GM19463 (cell line): ENCODE data around the gene TNFRSF4.

Experiments
- ATAC-seq: cut with Tn5 transposase; IDR thresholded peaks from one replicate; pipeline ENCODE4 v1.9.1; 2021; ENCODE audit warnings: mild to moderate bottlenecking, moderate library complexity; ENCODE audit not compliant: unreplicated experiment

The TNFRSF4 gene

GRCh38 chr1:1219341-1219740 is 5.4 kb upstream of the TNFRSF4 start:
- ATAC-seq = no peak

GRCh38 chr1:1218524-1219200 is 4.7 kb upstream of the TNFRSF4 start:
- ATAC-seq = no peak

DNA sequence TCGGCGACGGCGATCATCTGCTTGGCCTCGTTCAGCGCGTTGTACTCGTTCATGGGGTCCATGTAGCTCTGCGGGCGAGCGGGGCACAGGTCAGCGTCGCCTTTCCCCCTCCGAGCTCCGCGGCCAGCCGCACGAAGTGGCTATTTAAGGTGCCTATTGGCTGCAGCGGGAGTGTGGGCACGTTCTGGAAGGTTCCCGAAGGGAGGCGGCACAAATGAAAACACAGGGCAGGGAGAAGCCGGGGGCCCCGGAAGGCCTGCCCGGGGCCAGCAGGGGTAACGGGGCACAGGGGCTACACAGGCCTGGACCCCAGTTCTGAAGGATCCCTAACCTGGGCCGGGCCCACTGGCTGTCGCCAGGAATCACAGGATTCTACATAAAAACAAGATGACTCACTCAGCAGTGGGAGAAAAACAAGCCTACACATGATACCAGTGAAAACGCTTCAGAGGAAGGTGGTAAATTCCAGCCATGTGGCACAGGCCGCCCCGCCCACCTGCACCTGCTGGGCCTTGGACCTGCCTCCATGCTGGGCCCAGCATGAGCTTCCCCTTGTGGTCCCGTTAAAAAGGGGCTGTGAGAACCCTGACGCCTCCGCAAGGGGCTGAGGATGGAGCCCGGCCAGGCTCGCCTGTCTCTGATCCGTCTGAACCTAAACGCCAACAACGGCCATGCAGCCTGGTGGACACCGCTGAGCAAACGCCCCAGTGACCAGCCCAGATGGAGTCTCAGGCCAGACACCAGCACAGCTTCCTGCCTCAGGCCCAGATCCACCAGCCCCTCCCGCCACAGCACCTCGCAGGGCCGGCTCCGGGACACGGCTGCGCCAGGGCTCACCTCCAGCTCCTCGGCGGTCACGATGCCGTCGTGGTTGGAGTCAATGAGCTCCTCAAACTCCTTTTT is 3.9 kb upstream of the TNFRSF4 start:
- ATAC-seq = no peak

DNA sequence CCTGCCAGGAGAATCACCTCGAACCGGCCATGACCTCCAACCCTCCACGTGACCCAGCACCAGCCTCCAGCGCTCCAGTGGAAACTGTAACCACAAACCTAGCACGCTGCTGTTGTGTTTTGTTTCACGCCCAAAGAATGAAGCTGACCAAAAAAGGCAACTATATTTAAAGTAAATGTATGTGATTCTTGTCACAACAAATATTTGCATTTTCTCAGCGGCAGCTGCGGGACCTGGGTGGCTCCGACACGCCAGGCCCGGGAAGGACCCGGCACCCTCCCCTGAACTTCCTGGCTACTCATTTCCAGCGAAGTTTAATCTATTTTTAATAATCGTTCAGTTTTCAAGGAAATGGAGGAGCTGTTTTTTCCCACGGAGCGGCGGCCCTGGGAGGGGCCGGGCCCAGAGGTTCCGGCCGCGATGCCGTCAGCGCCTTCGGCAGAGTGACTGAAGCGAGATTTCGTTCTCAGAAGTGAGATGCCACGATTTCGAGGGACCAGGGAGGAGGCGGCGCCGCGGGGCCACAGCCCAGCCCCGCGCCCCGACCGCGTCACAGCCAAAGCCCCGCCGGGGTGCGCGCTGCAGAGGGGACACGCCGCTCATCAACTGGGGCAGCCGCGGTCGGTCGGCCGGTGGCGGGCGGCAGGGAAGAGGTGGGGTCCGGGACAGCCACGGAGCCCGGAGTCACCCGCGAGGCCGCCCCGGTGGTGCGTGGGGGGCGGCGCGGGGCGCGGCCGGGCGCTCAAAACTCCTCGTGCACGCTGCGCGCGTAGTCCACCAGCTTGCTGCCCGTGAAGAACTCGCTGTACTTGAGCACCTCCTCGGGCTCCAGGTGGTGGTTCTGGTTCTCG is 3.0 kb upstream of the TNFRSF4 start:
- no peak for ATAC-seq

- no peak for ATAC-seq
Observed at GRCh38 chr1:1215881-1216605, 2.1 kb upstream of the TNFRSF4 start.

DNA sequence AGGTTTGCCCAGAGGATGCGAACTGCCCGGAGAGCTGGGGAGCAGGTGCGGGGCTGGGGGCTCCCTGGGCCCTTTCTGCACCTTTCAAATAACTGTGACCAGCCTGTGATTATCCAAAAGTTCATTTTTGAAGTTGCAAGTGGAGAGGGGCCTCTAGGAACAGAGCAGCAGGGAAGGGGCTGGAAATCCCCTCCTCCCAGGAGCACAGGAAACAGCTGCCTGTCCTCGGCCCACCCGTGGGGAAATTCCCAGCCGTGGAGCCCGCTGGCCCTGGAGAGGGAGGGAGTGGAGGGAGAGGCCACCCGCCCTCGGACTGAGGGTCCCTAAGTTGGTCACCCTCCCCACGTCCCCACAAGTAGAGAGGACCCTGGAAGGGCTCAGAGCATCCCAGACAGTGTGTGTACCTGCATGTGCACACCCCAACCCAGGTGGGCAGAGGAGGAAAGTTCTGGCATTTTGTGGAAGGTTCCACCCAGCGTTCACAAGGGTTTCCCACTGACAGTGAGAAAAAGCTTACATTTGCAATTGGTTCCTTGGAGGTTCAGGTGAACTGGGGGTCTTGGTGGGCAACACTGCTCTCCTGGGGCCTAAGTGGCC is 1.2 kb upstream of the TNFRSF4 start:
- no peak for ATAC-seq

DNA sequence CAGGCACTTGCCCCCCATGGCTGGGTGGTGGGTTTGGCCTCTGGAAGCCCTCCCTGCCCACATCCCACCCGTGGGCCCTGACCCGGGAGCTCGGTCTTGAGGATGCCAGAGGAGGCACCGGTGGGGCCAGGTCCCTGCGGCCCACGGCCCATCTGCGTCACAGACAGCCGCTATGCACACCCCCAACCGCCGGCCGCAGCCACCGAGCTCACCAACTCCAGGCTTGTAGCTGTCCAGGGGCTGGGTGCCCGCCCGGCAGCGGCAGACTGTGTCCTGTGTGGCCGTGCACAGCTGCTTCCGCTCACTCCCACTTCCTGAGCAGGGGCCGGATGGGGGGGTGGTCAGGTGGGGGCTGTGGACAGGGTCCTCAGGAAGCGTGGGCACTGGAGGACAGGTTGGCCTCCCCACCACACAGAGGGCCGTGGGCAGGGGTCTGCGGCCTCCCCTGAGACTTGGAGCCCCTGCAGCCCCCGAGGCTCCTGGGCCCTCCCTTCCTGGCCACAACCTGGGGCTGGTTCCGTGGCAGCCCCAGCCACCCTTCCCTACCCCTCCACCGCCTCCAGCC is 1.1 kb downstream of the TNFRSF4 start:
- no peak for ATAC-seq

DNA sequence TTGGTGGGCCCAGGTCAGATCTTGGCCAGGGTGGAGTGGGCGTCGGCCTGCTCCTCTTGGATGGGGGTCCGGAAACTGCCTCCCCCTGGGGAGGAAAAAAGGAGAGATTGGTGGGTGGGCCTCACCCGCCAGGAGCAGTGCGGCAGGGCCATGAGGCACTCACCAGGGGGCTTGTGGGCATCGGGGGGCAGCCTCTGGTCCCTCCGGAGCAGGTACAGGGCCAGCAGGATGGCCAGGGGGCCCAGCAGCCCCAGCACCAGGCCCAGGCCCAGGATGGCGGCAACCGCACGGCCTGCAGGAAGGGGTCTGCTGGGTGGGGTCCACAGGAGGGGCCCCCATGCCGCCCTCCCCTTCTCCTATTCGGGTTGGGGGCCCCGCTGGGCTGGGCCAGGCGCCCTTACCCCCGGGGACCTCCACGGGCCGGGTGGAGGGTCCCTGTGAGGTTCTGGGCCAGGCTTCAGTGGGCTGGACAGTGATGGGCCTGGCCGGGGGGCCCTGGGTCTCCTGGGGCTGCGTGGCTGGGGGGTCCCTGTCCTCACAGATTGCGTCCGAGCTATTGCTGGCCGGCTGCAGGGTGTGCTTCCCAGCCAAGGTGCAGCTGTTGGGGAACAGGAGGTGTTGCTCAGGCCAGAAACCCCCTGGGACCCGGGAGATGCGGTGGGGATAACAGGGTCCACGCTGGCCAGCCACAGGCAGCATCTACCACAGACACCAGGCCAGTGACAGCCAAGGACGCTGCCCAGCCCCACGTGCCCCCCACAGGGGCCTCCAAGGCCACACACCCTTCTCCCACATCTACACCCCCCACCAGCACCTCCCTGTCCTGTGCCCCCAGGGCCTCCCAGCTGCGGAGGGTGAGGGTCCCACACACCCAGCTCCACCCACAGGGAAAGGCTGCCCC is 2.2 kb downstream of the TNFRSF4 start:
- ATAC-seq = no peak

DNA sequence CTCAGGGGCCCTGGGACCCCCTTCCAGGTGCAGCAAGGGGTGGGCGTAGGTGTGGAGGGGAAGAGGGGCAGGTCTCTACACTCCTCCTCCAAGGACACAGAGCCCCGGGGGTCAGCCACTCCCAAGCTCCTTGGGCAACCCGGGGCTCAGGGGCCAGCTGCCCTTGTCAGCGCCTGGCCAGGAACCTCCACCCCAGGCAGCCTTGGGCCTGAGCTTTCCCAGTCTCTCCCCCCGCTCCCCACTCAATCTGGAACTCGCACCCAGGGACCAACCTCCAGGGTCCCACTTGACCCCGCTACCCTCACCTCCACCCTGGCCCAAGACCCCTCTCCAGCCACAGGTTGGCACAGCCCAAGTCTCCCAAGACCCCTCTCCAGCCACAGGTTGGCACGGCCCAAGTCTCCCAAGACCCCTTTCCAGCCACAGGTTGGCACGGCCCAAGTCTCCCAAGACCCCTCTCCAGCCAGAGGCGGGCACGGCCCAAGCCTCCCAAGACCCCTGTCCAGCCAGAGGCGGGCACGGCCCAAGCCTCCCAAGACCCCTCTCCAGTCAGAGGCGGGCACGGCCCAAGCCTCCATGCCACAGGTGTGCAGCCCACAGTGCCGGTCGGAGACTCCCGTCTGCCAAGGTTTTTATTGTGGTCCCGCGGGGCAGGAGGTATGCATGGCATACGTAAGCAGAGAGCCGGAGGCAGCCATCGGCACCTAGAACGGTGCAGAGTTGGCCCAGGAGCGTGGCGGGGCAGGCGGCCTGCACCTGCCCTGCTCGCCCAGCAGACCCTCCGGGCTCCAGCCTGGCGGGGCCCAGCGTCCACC is 3.0 kb downstream of the TNFRSF4 start:
- no peak for ATAC-seq

- ATAC-seq = no peak
Observed at GRCh38 chr1:1208713-1209433, 5.1 kb downstream of the TNFRSF4 start.

- no peak for ATAC-seq
Observed at GRCh38 chr1:1207571-1207892, 6.4 kb downstream of the TNFRSF4 start.

GRCh38 chr1:1206966-1207531 is 6.9 kb downstream of the TNFRSF4 start:
- no peak for ATAC-seq

DNA sequence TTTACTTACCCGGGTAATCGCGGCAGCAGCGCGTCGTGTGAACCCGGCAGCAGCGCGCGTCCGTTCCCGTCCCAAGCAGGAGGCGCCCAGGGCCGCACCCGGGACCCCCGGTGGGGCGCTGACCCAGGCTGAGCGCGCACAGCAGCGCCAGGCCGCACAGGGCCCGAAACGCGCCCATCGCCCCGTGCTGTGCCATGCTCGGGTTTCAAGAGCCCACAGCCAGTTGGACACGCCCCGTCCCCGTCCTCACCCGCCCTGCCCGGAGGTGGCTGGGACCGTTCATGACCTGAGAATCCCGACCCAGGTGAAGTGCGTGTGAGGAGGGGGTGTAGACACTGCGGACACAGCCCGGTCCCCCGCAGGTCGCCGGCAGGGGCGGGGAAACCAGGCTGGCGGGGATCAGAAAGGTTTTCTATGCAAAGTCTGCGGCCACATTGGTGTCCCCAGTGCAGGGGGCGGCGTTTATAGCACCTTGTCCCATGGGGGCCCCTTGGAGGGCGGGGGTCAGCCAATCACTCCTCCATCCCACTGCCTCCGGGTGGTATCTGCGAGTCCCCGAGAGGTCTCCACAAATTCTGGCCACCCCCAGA is 7.5 kb downstream of the TNFRSF4 start, which contains the start of gene TNFRSF18:
TSS of gene TNFRSF18 (minus strand) at position 217 of the 590 bp plus-strand sequence. CDS start at position 196, 21 bp downstream.
- ATAC-seq = no peak

DNA sequence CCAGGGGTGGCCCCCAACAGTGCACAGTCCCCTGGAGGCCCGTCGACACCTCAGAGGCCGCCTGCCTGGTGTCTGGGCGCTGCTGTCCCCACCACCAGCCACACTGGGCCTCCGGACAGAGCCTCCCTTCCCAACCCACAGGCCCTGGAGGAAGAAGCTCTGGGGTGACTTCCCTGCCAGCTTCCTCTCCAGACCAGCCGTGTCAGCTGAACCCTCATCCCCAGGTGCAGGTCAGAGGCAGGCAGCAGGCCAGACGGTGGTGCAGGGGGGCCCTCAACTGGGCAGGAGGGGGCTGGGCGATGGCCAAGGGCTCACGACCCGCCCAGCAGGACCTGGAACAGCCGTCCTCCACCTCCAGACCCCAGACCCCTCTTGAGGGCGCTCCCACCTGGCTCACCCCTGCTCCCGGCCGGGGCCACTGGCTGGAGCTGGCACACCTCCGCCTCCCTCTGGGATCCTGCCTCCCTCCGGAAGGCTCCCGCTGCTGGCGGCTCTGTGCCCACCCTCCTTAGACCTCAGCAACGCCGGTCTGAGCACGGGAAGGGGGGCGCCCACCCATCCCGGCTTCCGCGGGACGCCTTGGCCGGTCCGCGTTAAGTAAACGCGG is 8.1 kb downstream of the TNFRSF4 start:
- ATAC-seq = no peak

DNA sequence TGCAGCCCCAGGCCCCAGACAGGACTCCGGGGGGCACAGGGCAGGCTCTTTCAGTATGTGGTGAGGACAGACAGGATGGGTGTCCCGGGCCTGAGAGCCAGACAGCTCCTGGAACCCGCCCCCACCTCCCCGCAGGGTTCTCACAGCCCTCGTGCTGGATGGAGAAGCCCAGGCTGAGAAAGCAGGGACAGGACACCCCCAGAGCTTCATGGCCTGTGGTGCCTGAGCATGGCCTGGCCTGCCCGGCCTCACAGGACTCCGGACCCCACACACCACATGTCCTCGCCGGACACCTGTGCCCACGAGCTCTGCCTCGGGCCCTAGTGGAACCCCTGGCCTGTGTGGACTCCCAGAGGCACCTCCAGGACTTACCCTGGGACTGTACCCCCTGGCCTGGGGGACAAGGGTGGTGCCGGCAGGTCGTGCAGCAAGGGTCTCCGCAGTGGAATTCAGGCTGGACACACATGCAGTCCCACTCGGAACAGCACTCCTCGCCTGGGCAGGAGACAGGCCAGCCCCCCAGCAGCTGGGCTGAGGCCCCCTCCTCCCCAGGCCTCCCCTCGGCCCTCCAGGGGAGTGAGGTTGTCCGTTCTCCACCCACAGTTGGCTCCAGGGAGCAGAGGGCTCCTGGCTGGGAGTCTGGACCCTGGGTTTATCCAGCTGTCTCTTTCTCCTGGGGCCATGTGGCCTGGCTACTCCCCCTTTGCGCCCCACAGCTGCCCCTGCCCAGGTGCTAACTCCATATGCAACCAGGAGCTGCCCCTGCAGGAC is 8.8 kb downstream of the TNFRSF4 start:
- ATAC-seq = no peak
